ENCODE results near the gene PLPPR2. TPM values are rescaled to one million over a fixed set of nuclear protein-coding genes. Genes with fewer than 3 reads are reported as not detected.

The PLPPR2 gene
- total RNA-seq, 2 donors from 2014 or later: 26.2 to 30.5 TPM

DNA sequence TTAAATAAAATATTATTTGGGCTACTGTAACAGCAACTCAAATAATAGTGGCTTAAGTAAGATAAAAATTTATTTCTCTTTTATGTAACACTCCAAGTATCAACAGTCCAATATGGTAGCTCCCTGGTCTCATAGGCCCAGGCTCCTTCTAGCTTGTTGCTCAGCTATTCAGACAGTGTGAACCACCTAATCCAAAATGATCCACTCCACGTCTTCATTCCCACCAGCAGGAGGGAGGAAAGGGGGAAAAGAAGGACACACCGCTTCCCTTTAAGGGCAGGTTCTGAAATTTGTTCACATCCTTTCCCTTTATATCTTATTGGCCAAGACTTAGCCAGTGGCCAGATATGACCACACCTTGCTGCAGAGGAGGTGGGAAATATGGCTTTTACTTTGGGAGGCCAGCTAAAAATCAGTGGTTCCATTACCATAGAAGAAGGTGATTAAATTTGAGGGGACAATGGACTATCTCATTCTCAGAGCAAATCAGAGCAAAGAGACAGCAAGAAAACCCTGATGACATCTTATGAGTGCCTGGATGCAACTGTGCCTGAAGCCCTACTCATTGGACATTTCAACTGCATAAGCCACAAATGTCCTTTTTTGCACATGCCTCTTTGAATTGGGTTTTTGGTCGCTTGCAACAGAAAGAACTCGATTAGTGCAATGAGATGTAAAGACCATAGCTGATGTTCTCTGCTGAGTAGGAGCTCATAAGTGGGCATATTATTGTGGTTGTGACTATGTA lies 35.9 kb downstream of the PLPPR2 start:
- no peaks in the 10 kb centered on the region for H3K4me1 ChIP-seq
- TF ChIP-seq, protein P1, sequence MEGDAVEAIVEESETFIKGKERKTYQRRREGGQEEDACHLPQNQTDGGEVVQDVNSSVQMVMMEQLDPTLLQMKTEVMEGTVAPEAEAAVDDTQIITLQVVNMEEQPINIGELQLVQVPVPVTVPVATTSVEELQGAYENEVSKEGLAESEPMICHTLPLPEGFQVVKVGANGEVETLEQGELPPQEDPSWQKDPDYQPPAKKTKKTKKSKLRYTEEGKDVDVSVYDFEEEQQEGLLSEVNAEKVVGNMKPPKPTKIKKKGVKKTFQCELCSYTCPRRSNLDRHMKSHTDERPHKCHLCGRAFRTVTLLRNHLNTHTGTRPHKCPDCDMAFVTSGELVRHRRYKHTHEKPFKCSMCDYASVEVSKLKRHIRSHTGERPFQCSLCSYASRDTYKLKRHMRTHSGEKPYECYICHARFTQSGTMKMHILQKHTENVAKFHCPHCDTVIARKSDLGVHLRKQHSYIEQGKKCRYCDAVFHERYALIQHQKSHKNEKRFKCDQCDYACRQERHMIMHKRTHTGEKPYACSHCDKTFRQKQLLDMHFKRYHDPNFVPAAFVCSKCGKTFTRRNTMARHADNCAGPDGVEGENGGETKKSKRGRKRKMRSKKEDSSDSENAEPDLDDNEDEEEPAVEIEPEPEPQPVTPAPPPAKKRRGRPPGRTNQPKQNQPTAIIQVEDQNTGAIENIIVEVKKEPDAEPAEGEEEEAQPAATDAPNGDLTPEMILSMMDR (IDR thresholded peaks at IDR 0.05): no peak
- no peaks in the 10 kb centered on the region for H3K27me3 ChIP-seq
- no peaks in the 10 kb centered on the region for H3K36me3 ChIP-seq
- H3K4me3 ChIP-seq: no peak overlapping the region
- H3K27ac ChIP-seq: no peak overlapping the region
- DNase-seq (ENCODE audit: low spot score): no peak
- peaks cover 0 to 11% of the 10 kb centered on the region in 2 donors for H3K9me3 ChIP-seq

DNA sequence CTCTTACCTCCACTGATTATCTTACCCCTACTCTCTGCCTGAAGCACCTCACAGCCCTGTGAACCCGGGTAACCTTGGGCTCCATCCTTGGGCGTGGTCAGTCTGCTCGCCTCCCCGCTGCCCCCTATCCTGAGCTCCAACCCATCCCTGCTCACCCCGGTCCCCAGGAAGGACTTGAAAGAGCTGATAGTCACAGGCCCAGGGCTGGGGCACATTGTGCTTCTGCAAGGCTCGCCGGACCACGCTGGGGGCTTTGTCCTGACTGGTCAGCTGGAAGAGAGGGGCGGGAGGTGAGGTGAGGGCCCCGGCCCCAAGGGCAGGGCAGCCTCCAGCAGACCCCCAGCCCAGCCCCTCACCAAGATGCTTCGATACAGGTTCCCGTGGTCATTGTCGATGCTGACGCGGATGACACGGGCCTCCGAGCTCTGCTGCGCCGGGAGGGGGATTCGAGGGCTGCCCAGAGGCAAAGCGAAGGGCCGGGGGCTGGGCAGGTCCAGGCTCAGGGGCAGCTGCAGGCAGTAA lies 41.9 kb downstream of the PLPPR2 start:
- Histone ChIP-seq H3K4me3 (no peak overlapping the region), H3K9me3 (no peaks in the 10 kb centered on the region), H3K36me3 (no peaks in the 10 kb centered on the region), H3K27ac (no peak overlapping the region), H3K27me3 (no peaks in the 10 kb centered on the region), H3K4me1 (no peaks in the 10 kb centered on the region)
- TF ChIP-seq, protein P1 (IDR thresholded peaks at IDR 0.05): no peak
- DNase-seq (ENCODE audit: low spot score): no peak

DNA sequence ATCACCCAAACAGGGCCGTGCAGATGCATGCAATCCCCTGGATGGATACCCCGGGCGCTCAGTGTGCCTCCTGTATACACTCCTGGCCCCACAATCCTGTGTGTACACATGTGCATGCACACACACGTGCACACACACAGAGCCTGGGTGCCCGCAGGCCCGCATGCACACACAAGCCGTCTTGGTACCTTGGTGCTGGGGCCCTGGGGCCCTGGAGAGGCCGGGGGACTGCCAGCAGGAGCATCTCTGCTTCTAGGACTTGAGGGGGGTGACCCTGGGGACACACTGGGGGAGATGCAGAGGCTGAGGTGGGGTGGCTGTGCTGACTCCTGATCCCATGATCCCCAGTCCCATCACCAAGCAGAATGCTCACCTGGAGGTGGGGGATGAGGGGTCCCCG lies 44.4 kb downstream of the PLPPR2 start:
- Histone ChIP-seq H3K27me3 (no peaks in the 10 kb centered on the region), H3K4me1 (no peaks in the 10 kb centered on the region), H3K36me3 (no peaks in the 10 kb centered on the region), H3K4me3 (no peak overlapping the region), H3K9me3 (no peaks in the 10 kb centered on the region), H3K27ac (no peak overlapping the region)
- TF ChIP-seq, protein P1 (IDR thresholded peaks at IDR 0.05): no peak
- no peak for DNase-seq (ENCODE audit: low spot score)

DNA sequence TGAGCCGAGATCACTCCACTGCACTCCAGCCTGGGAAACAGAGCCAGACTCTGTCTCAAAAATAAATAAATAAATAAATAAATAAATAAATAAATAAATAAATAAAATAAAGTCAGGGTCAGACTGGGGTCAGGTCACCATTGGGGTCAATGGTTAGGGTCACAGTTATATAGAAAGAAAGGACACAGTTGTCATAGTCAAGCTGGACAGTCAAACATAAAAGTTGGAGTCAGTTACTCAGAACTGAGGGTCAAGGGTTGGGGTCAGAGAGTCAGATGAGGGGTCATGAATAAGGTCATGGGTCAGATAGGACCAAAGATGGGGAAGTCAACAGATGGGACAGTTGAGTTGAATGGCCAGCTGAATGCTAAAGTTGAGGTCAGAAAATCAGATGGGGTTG lies 45.6 kb downstream of the PLPPR2 start:
- DNase-seq (ENCODE audit: low spot score): no peak
- Histone ChIP-seq H3K4me1 (no peaks in the 10 kb centered on the region), H3K9me3 (no peaks in the 10 kb centered on the region), H3K4me3 (no peak overlapping the region), H3K27me3 (no peaks in the 10 kb centered on the region), H3K27ac (no peak overlapping the region), H3K36me3 (no peaks in the 10 kb centered on the region)
- TF ChIP-seq, protein P1 (IDR thresholded peaks at IDR 0.05): no peak

DNA sequence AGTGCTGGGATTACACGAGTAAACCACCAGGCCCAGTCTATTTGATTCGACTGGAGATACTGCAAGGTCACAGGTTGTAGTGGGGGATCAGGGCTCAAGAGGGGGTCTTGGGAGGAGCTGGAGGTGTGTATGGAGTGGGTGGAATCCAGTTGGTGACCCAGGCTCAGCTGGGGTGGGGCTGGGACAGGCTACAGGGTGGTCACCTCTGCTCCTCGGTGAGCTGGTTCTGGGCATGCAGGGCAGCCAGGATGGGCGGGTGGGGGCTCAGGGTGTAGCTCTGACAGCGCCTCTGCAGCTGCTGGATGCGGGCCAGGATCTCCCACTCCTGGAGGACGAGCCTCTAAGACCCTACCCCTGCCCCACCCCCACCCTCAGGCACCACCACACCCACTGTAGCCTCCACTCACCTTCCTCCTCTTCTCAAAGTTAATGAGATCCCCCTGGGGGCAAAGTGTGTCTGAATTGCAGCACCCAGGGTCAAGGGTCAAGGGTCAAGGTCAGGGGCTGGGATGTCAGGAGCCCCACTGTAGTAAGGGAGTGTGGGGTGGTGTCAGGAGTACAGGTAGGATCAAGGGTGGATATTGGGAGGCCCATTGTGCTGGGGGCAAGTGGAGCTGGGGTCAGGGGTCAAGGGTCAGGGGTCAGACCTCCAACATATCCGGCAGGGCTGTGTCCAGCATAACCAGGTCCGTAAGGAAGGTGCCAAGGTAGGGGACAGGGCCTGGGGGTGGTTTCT lies 46.7 kb downstream of the PLPPR2 start:
- H3K4me1 ChIP-seq: peaks cover 0 to 8% of the 10 kb centered on the region in 2 donors
- no peak overlapping the region for H3K27ac ChIP-seq
- no peaks in the 10 kb centered on the region for H3K9me3 ChIP-seq
- H3K36me3 ChIP-seq: no peaks in the 10 kb centered on the region
- DNase-seq (ENCODE audit: low spot score): no peak
- H3K27me3 ChIP-seq: no peaks in the 10 kb centered on the region
- H3K4me3 ChIP-seq: no peak overlapping the region
- TF ChIP-seq, protein P1 (IDR thresholded peaks at IDR 0.05): no peak
